ENCODE data around the gene WDR38. TPM values are rescaled to one million over a fixed set of nuclear protein-coding genes. Genes with fewer than 3 reads are reported as not detected.
A peak's percentile ranks its signal among the peaks of the same experiment; 100 is the strongest.
"Not testable (repeated sequence)": the region's sequence is repeated elsewhere in the genome, so short reads cannot be mapped to it uniquely, and the experiment has no call there.

Gene WDR38
- total RNA-seq, 1 experiment from 2014 or later, result not detected

- Mint-ChIP-seq H3K27me3 (ENCODE audit: insufficient read depth, unreplicated experiment) (no peaks in the 10 kb centered on the region), H3K27ac (ENCODE audit: low read depth, unreplicated experiment) (peak overlapping the region; percentile 66), H3K9me3 (ENCODE audit: unreplicated experiment) (no peaks in the 10 kb centered on the region), H3K4me3 (ENCODE audit: unreplicated experiment) (peak overlapping the region; percentile 47), H3K4me1 (ENCODE audit: insufficient read depth, unreplicated experiment) (peaks cover 18% of the 10 kb centered on the region), H3K36me3 (ENCODE audit: insufficient read depth, unreplicated experiment) (no peaks in the 10 kb centered on the region)
- BruUV-seq (replicated peaks), result no TSS peak
- POLR2A ChIA-PET, result interaction anchor here (0.6 to 5.3 kb wide), 9 partner anchors 16 to 284 kb away, joined by 3 to 83 read pairs (median 7); partner anchors contain the start of genes ARPC5L, NR6A1 and RPL35
- intact Hi-C loops (cut with micrococcal nuclease), result loop anchor here (1.0 to 5.0 kb wide), 2 partner anchors 17 to 63 kb away; partner anchors contain the start of gene NR6A1
- no peak for TF ChIP-seq CTCF (IDR thresholded peaks at IDR 0.05; ENCODE audit: unreplicated experiment)
- DNase-seq (ENCODE audit: unreplicated experiment), result peak; percentile 94
- CTCF ChIA-PET, result interaction anchor here (0.6 to 15.9 kb wide), 7 partner anchors 11 to 61 kb away, joined by 3 to 159 read pairs (median 4); partner anchors contain the start of genes NR6A1, OLFML2A and WDR38
Measured at GRCh38 chr9:124835026-124835557, 18.2 kb upstream of the WDR38 start.

- H3K27me3 Mint-ChIP-seq (ENCODE audit: insufficient read depth, unreplicated experiment); H3K9me3 Mint-ChIP-seq (ENCODE audit: unreplicated experiment); H3K36me3 Mint-ChIP-seq (ENCODE audit: insufficient read depth, unreplicated experiment); BruUV-seq (replicated peaks); DNase-seq (ENCODE audit: unreplicated experiment); H3K27ac Mint-ChIP-seq (ENCODE audit: low read depth, unreplicated experiment); H3K4me3 Mint-ChIP-seq (ENCODE audit: unreplicated experiment): not testable (repeated sequence)
- H3K4me1 Mint-ChIP-seq (ENCODE audit: insufficient read depth, unreplicated experiment), result peaks cover 18% of the 10 kb centered on the region
- CTCF ChIA-PET, result interaction anchor here (1.0 to 29.4 kb wide), 7 partner anchors 15 to 63 kb away, joined by 3 to 927 read pairs (median 5); partner anchors contain the start of genes NR6A1, OLFML2A and WDR38
- intact Hi-C loops (cut with micrococcal nuclease), result loop anchor here (5.0 kb wide), 1 partner anchor 66 kb away; the partner anchor contains the start of gene NR6A1
- POLR2A ChIA-PET, result interaction anchor here (1.2 kb wide), 1 partner anchor 15 kb away, joined by 3 read pairs; the partner anchor contains the start of gene WDR38
Measured at GRCh38 chr9:124838132-124838531, 15.1 kb upstream of the WDR38 start.

- H3K9me3 Mint-ChIP-seq (ENCODE audit: unreplicated experiment); H3K36me3 Mint-ChIP-seq (ENCODE audit: insufficient read depth, unreplicated experiment); H3K27me3 Mint-ChIP-seq (ENCODE audit: insufficient read depth, unreplicated experiment); H3K27ac Mint-ChIP-seq (ENCODE audit: low read depth, unreplicated experiment); H3K4me3 Mint-ChIP-seq (ENCODE audit: unreplicated experiment); BruUV-seq (replicated peaks); DNase-seq (ENCODE audit: unreplicated experiment): not testable (repeated sequence)
- POLR2A ChIA-PET, result interaction anchor here (1.2 to 2.1 kb wide), 2 partner anchors 15 to 20 kb away, joined by 3 to 6 read pairs; partner anchors contain the start of gene WDR38
- intact Hi-C loops (cut with micrococcal nuclease), result loop anchor here (5.0 kb wide), 1 partner anchor 66 kb away; the partner anchor contains the start of gene NR6A1
- CTCF ChIA-PET, result interaction anchor here (0.6 to 29.4 kb wide), 8 partner anchors 10 to 64 kb away, joined by 3 to 927 read pairs (median 4); partner anchors contain the start of genes NR6A1, OLFML2A and WDR38
- H3K4me1 Mint-ChIP-seq (ENCODE audit: insufficient read depth, unreplicated experiment), result peaks cover 18% of the 10 kb centered on the region
Measured at GRCh38 chr9:124838567-124839275, 14.5 kb upstream of the WDR38 start.

- no peak overlapping the region for H3K27ac Mint-ChIP-seq (ENCODE audit: low read depth, unreplicated experiment)
- H3K4me1 Mint-ChIP-seq (ENCODE audit: insufficient read depth, unreplicated experiment), result peaks cover 11% of the 10 kb centered on the region
- H3K9me3 Mint-ChIP-seq (ENCODE audit: unreplicated experiment), result no peaks in the 10 kb centered on the region
- H3K36me3 Mint-ChIP-seq (ENCODE audit: insufficient read depth, unreplicated experiment), result no peaks in the 10 kb centered on the region
- intact Hi-C loops (cut with micrococcal nuclease), result loop anchor here (5.0 kb wide), 1 partner anchor 67 kb away; the partner anchor contains the start of gene NR6A1
- ChIA-PET POLR2A (interaction anchor here (2.1 kb wide), 1 partner anchor 21 kb away, joined by 6 read pairs; no protein-coding TSS in a partner anchor), CTCF (interaction anchor here (0.6 to 29.4 kb wide), 10 partner anchors 9 to 407 kb away, joined by 3 to 927 read pairs (median 4); partner anchors contain the start of genes NR6A1, OLFML2A and WDR38)
- peak; percentile 27 for TF ChIP-seq CTCF (IDR thresholded peaks at IDR 0.05; ENCODE audit: unreplicated experiment)
- BruUV-seq (replicated peaks), result no TSS peak
- H3K27me3 Mint-ChIP-seq (ENCODE audit: insufficient read depth, unreplicated experiment), result no peaks in the 10 kb centered on the region
- H3K4me3 Mint-ChIP-seq (ENCODE audit: unreplicated experiment), result no peak overlapping the region
- DNase-seq (ENCODE audit: unreplicated experiment), result no peak
Measured at GRCh38 chr9:124839612-124840299, 13.5 kb upstream of the WDR38 start.

Measured in MCF 10A (cell line).